GM18502 (cell line): ENCODE measurements around the gene USE1.

Experiments used
- ATAC-seq: cut with Tn5 transposase; IDR thresholded peaks from one replicate; pipeline ENCODE4 v1.9.1; 2021; ENCODE audit warnings: mild to moderate bottlenecking; ENCODE audit not compliant: unreplicated experiment, poor library complexity

Gene USE1

DNA sequence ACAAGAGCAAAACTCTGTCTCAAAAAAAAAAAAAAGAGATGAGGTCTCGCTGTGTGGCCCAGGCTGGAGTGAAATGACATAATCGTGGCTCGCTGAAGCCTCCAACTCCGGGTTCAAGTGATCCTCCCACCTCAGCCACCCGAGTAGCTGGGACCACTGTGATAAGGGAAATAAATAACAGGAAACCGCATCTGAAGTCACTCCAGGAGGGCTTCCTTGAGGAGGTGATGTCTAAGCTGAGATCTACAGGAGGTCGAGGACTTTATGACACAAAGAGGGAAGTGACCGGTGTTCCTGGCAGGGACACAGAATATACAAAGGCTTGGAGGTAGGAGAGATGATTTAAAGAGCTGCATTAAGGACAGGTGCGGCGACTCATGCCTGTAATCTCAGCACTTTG, 39.5 kb downstream of the USE1 start:
- ATAC-seq: no peak

DNA sequence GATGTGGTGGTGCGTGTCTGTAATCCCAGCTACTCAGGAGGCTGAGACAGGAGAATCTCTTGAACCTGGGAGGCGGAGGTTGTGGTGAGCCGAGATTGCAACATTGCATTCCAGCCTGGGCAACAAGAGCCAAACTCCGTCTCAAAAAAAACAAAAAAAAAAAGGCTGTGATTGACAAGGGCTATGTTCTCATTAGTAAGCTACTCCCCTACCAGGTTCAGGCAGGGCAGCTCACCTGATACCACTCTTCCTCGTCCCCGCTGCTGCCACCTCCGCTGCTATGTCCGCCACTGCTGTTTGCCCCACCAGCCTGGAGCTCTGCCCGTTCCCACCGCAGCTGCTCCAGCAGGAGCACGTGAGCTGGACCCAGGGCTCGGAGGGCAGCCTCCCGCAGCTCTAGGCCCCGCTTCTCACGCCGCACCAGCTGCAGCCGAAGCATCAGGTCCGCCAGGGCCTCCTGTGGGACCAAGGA, 40.0 kb downstream of the USE1 start:
- ATAC-seq: no peak

DNA sequence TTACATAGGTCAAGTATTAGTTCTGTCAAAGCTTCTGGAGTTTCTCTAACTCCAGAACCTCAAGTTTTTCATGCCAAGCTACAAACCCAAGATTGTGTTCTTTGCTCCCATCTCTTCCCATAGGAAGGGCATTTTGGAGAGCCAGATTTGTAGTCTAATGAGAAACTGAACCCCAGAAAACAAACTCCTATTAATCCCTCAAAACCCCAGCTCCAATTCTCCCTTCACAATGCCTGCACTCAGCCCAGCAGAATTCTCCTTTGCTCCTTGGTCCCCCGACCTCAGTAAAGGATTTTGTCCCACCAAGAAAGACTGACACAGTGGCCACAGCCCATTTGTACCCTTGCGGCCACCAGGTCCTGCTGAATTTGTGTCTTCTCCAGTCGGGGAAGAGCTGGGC, 41.0 kb downstream of the USE1 start:
- ATAC-seq: no peak

DNA sequence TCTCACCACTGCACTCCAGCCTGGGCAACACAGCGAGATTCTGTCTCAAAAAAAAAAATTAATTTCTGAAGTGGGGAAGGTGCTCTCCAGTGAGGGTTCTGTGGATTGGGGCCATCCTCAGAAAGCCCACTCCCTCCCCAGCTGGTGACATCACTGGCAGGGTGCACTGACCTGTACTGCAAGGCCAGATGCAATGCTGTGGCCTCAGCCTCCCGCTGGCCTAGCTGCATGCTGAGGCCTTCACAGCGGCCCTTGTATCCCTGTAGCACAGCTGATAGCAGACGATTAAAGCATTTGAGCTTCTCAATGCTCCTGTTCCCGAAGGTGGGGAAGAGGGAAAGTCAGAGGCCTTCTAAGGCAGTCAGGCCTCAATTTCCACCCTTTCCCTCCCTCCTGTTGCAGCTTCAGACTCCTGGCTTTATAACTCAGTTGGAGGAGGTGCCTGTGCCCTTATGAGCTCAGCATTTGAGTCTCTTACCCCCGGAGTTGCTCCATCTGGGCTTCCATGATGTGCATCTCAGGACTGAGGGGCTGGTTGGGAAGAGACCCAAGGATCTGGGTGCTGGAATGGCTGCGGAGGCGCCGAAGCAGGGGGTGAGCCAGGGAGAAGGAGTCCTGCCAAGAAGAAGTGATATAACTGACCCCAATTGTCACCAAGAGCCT, 44.1 kb downstream of the USE1 start:
- no peak for ATAC-seq

DNA sequence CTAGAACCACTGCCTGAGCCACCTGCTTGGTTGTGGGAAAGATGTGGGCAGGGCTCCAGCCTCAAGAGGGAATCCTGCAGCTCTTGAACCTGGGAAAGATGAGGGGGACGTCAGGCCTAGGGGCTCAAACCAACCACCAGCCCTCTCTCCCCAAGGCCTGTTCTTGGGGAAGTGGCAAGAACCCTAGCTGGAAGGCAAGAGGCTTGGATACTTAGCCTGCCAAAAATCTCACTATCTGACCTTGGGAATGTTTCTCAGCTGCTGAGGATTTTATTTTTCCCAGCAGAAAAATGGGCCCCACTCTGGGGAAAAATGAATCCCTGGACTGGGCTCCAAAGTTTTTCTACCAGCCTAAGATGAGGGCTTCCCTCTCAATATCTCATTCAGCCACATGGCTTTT, 44.8 kb downstream of the USE1 start:
- ATAC-seq: no peak

DNA sequence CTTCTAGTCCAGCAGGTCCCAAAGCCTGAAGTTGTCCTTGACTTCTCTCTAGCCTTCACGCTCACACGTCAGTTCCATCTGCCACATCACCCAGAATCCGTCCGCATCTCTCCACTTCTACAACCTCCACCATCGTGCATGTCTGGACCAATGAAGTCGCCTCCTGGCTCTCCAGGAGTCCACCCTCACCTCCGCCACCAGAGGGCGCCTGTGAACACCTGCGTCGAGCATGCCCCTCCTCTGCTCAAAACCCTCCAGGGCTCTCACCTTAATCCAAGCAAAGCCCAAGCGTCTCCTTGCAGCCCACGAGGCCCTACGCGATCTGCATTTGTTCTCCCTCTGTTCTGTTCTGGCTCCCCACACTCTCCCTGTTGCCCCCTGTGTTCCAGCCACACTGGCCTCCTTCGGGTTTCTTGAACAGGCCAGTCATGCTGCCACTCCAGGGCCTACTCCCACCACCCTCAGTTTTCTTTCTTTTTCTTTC, 45.7 kb downstream of the USE1 start:
- ATAC-seq: peak; percentile 80

DNA sequence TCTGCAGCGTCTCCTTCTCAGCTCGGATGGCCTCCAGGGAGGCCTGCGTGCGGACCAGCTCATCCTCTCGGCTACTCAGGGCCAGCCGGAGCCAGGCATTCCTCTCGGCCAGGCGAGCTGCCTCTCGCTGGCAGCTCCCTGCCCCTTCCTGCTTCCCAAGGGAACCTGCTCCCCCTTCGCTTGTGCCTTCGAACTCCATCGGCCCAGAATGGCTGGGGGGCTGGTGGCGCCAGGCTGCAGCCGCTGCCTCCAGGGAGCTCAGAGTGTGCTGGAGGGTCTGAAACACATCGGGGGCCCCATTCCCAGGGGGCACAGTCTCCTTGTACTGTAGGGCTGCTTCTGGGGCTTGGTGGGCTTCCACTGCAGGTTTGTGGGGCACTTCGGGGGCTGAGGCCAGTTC, 47.4 kb downstream of the USE1 start:
- no peak for ATAC-seq

DNA sequence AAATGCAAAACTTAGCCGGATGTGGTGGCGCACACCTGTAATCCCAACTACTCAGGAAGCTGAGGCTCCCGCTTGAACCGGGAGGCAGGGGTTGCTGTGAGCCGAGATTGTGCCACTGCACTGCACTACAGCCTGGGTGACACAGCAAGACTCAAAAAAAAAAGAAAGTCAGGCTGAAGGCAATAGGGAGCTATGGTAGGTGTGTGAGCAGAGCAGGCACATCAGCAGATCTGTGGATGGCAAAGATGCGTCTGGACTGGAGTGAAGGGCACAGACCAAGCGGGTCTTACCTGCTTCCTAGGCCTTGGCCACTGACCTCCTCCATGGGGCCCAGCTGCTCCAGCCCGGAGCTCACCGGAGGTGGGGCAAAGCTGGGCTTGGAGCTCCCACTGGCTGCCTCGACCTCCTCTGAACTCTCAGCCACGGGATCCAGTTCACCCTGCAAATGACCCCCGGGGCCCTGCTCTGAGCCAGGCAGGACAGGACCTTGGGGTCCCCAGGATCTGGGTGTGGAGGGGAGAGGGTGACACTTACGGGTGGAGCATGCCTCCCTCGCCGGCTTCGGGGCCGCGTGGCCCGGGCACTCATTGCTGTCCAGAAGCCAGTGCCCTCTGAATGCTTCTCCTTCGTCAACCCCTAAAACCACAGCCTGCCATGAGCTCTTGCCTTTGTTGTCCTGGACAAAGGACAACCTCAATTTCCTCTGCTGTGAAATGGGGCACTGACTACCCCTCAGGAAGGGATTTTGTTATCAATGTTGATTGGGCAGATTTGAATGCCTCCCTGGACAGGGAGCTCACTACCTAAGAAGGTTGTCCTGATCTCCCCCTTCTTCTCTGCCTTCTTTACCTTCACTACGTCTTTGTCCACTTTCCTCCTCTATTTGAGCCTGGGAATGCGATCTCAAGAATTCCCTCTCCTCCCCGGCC, 48.8 kb downstream of the USE1 start:
- ATAC-seq: no peak

DNA sequence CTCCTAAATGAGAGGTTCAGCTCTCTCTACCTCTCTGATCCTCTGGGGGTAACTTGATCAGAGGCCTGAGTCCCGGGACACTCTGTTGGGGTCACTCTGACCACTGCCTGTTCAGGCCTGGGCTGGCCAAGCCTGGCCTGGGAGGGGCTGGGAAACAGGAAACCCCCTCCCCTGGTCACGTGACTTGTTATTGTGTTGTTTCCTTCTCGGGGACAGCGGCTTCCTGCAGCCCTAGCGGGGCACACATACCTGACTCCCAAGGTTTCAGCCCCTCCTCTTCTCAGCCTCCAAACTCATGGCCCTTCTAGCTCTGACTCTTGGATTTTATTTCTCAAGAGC, 49.5 kb downstream of the USE1 start, which contains the start of gene USHBP1:
USHBP1 (minus strand) TSS at position 105 of the 339 bp plus-strand sequence. CDS start 446 bp downstream, outside the sequence.
- ATAC-seq: no peak

DNA sequence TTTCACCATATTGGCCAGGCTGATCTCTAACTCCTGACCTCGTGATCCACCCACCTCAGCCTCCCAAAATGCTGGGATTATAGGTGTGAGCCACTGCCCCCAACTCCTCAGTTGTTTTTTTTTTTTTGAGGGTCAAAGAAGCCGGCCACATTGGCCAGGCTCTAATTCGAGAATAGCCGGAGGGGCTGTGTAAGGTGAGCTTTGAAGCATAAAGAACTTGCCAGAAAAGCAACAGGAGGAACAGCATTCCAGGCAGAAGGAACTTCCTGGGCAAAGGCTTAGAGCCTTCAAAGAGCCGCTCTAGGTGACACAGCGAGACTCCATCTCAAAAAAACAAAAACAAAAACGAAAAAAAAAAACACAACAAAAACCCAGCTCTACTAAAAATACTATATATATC, 50.9 kb downstream of the USE1 start:
- no peak for ATAC-seq

DNA sequence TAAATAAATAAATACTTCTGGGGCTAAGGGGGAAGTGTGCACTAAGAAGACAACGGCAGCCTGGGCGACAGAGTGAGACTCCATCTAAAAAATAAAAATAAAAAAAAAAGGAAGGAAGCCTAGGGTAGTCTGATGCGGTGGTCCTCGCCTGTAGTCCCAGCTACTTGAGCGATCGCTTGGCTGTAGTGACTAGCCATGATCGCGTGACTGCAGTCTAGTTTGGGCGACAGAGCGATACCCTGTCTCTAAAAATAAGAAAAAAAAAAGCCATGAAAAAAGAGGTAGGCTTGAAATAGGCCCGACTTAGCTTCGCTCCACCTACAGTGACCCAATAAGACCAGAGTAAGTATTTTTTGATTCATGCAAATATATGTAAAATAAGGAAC, 51.4 kb downstream of the USE1 start:
- ATAC-seq: no peak

DNA sequence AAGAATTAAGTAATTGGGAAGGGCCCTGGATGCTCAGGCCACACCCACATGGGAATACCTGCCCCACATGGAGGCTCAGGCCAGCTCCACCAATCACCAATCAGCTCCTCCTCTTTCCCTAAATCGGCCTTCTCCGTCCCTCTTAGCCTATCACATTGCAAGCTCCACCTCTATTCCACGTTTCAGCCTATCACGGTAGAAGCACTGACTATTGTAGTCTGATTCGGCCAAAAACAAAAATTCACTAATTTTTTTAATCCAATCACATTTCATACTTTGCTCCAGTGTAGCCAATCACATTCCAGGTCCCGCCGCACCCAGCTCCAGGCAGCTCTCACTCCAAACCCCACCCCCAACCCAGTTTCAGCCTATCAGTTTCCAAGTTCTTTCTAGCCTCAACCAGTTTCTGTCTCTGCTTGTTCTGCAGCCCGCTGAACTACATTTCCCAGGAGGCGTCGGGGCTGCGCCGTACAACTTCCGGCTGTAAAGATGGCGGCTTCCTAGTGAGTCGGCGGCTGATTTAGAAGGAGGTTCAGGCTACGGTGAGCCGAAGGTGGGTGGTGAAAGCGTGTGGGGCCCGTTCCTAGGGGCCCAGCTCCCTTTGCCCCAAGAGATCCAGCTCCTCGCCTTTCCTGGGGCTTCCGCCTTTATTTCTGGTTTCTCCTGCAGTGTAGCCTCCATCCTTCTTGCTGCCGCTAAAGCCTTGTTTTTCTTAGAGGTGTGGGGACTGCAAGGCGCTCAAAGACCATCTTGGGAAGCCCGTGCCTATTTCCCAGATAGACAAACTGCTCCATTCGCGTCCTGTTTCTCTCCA, 52.0 kb downstream of the USE1 start, which contains the start of gene BABAM1:
BABAM1 (plus strand) TSS at position 469 of the 814 bp plus-strand sequence. CDS start 1,364 bp downstream, outside the sequence.
- peak; percentile 90 for ATAC-seq

DNA sequence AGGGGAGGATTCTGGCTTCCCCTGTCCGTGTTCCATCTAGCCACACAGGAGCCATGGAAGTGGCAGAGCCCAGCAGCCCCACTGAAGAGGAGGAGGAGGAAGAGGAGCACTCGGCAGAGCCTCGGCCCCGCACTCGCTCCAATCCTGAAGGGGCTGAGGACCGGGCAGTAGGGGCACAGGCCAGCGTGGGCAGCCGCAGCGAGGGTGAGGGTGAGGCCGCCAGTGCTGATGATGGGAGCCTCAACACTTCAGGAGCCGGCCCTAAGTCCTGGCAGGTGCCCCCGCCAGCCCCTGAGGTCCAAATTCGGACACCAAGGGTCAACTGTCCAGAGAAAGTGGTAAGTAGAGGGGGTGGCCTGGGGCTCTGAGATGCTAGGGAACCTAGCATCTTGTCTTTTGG, 53.6 kb downstream of the USE1 start:
- no peak for ATAC-seq
